DND-41 (cell line): ENCODE data around the gene CCDC27.

Source experiments
- CTCF ChIP-seq: IDR thresholded peaks from 2 replicates; pipeline ENCODE4 v1.5.1; 2012; ENCODE audit warnings: borderline replicate concordance, low read length, moderate library complexity, mild to moderate bottlenecking; ENCODE audit not compliant: poor library complexity, severe bottlenecking; ENCODE audit errors: extremely low read depth
- EZH2 ChIP-seq: IDR thresholded peaks from 3 replicates; pipeline ENCODE4 v1.6.1; 2012; ENCODE audit warnings: borderline replicate concordance, low read depth, mild to moderate bottlenecking, moderate library complexity, low read length, inconsistent platforms; ENCODE audit not compliant: severe bottlenecking

GRCh38 chr1:3745071-3745470, 7.2 kb upstream of the CCDC27 start:
- no peak for TF ChIP-seq CTCF
- no peak for TF ChIP-seq EZH2
